Osteocyte (in vitro differentiated cells): ENCODE data around the gene FSIP2. TPM values are rescaled to one million over a fixed set of nuclear protein-coding genes. Genes with fewer than 3 reads are reported as not detected.

Experiments used
- DNase-seq: peaks from one replicate; pipeline ENCODE4 v3.0.0; 2021; ENCODE audit warnings: mixed read lengths; ENCODE audit not compliant: unreplicated experiment; ENCODE audit errors: extremely low spot score
- H3K27ac Mint-ChIP-seq: one replicate; pipeline ENCODE4 v1.8.0; 2021; ENCODE audit warnings: mild to moderate bottlenecking, mixed read lengths; ENCODE audit not compliant: unreplicated experiment
- H3K27me3 Mint-ChIP-seq: one replicate; pipeline ENCODE4 v1.8.0; 2021; ENCODE audit warnings: mixed read lengths; ENCODE audit not compliant: unreplicated experiment
- H3K36me3 Mint-ChIP-seq: one replicate; pipeline ENCODE4 v1.8.0; 2021; ENCODE audit warnings: mixed read lengths; ENCODE audit not compliant: unreplicated experiment
- H3K4me1 Mint-ChIP-seq: one replicate; pipeline ENCODE4 v1.8.0; 2021; ENCODE audit warnings: mixed read lengths; ENCODE audit not compliant: unreplicated experiment
- H3K4me3 Mint-ChIP-seq: one replicate; pipeline ENCODE4 v1.8.0; 2021; ENCODE audit warnings: mild to moderate bottlenecking, moderate library complexity, mixed read lengths; ENCODE audit not compliant: unreplicated experiment
- H3K9me3 Mint-ChIP-seq: one replicate; pipeline ENCODE4 v1.8.0; 2021; ENCODE audit warnings: mixed read lengths; ENCODE audit not compliant: unreplicated experiment
- CTCF ChIP-seq: fragments of 200-600 bp; sonication (generic); IDR thresholded peaks from 2 replicates; pipeline ENCODE4 v1.5.0; 2021; ENCODE audit warnings: antibody characterized with exemption, mild to moderate bottlenecking, moderate library complexity
- total RNA-seq: library from RNA; stranded (reverse); gene quantifications from 2 replicates; pipeline ENCODE4 v1.2.1, GENCODE V29; 2021

Gene FSIP2
- total RNA-seq, 1 donor from 2014 or later: 3.5 TPM

- Mint-ChIP-seq H3K27ac (no peak overlapping the region), H3K9me3 (no peaks in the 10 kb centered on the region), H3K36me3 (peaks cover 2% of the 10 kb centered on the region), H3K27me3 (no peaks in the 10 kb centered on the region), H3K4me1 (no peaks in the 10 kb centered on the region), H3K4me3 (no peak overlapping the region)
- no peak for DNase-seq
- no peak for TF ChIP-seq CTCF
Observed at GRCh38 chr2:185780890-185781289, 42.3 kb downstream of the FSIP2 start.

- Mint-ChIP-seq H3K27me3 (no peaks in the 10 kb centered on the region), H3K27ac (no peak overlapping the region), H3K4me3 (no peak overlapping the region), H3K4me1 (no peaks in the 10 kb centered on the region), H3K36me3 (peaks cover 2% of the 10 kb centered on the region), H3K9me3 (no peaks in the 10 kb centered on the region)
- no peak for DNase-seq
- no peak for TF ChIP-seq CTCF
Observed at GRCh38 chr2:185782223-185782769, 43.7 kb downstream of the FSIP2 start.

- Mint-ChIP-seq H3K4me3 (no peak overlapping the region), H3K36me3 (peaks cover 5% of the 10 kb centered on the region), H3K27me3 (no peaks in the 10 kb centered on the region), H3K4me1 (no peaks in the 10 kb centered on the region), H3K9me3 (no peaks in the 10 kb centered on the region), H3K27ac (no peak overlapping the region)
- no peak for TF ChIP-seq CTCF
- DNase-seq: no peak
Observed at GRCh38 chr2:185785156-185785555, 46.6 kb downstream of the FSIP2 start.

- no peaks in the 10 kb centered on the region for H3K9me3 Mint-ChIP-seq
- peaks cover 6% of the 10 kb centered on the region for H3K36me3 Mint-ChIP-seq
- TF ChIP-seq CTCF: no peak
- H3K27ac Mint-ChIP-seq: no peak overlapping the region
- H3K27me3 Mint-ChIP-seq: no peaks in the 10 kb centered on the region
- no peak overlapping the region for H3K4me3 Mint-ChIP-seq
- H3K4me1 Mint-ChIP-seq: no peaks in the 10 kb centered on the region
- no peak for DNase-seq
Observed at GRCh38 chr2:185785851-185786473, 47.4 kb downstream of the FSIP2 start.

GRCh38 chr2:185787227-185788145, 48.9 kb downstream of the FSIP2 start:
- Mint-ChIP-seq H3K9me3 (peaks cover 9% of the 10 kb centered on the region), H3K4me3 (no peak overlapping the region), H3K4me1 (no peaks in the 10 kb centered on the region), H3K27me3 (no peaks in the 10 kb centered on the region), H3K36me3 (peaks cover 10% of the 10 kb centered on the region), H3K27ac (no peak overlapping the region)
- TF ChIP-seq CTCF: no peak
- no peak for DNase-seq
